OCI-LY3 (cell line): ENCODE data around the gene DCPS.

Experiments
- CTCF ChIP-seq: fragments of 200-600, 300-600 bp; sonication (generic); IDR thresholded peaks from 2 replicates; pipeline ENCODE4 v1.5.1; 2014; ENCODE audit warnings: antibody characterized with exemption, low read length, low read depth
- EZH2phosphoT487 ChIP-seq: fragments of 200-600 bp; shearing (Covaris generic); IDR thresholded peaks from 2 replicates; pipeline ENCODE4 v1.6.1; 2018; ENCODE audit warnings: antibody characterized with exemption, mixed run types, low read depth

DNA sequence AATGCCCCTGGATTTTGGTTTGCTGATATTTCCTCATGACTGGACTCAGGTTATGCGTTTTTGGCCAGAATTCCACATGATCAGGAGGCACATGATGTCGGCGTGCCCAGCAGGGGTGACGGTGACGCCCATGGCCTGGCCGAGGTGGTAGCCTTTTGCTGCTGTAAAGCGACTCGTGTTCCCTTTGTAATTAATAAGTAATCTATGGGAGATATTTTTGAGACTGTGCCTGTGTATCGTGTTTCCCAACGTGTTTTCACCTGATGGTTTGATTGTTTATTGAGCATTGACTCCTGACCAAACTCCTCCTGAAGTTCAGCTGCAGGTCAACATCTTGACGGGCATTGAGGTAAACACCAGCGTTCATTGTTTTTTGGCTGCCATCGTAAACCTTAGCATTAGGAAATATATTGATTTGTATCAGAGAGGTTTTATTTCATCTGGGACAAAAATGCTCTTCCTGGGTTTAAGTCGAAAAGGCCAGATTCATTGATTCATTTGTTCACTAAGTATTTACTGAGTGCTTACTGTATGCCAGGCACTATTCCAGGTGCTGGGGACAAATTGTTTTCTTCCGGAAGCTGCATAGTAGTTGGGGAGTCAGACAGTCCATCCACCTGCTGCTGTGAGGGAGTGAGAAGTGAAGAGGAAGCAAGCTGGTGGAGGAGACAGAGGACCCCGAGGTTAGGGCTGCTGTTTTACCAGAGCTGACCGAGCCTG, 23.6 kb downstream of the DCPS start:
- TF ChIP-seq CTCF (no peak), EZH2phosphoT487 (no peak)
